Natural killer cell (primary cell): ENCODE results near the gene PCBP2. TPM values are rescaled to one million over a fixed set of nuclear protein-coding genes. Genes with fewer than 3 reads are reported as not detected.
A peak's percentile ranks its signal among the peaks of the same experiment; 100 is the strongest.

ENCODE experiments used
- ATAC-seq, 3 donors: fragments of 150-1000 bp in 2 of 3; fragments of 200-7000 bp in 1 of 3; cut with Tn5 transposase; 1 replicate in 1 of 3; 2 replicates in 2 of 3; pipeline ENCODE4 v1.10.0; 2021; ENCODE audit warnings: mild to moderate bottlenecking in 2 of 3, moderate library complexity in 2 of 3
- DNase-seq, 2 donors: peaks; one replicate each; pipeline versions ENCODE4 v3.0.0 to v3.0.0-alpha.2; 2013 to 2021; ENCODE audit warnings: mixed read lengths in 1 of 2
- H3K27ac ChIP-seq: one replicate; pipeline ENCODE4 v1.5.1; 2013; ENCODE audit warnings: mild to moderate bottlenecking, low read length
- H3K27me3 ChIP-seq: one replicate; pipeline ENCODE4 v1.6.1; 2013; ENCODE audit warnings: low read length; ENCODE audit not compliant: control insufficient read depth, insufficient read depth
- H3K36me3 ChIP-seq: one replicate; pipeline ENCODE4 v1.6.1; 2013; ENCODE audit warnings: low read length; ENCODE audit not compliant: control insufficient read depth, insufficient read depth
- H3K4me1 ChIP-seq: one replicate; pipeline ENCODE4 v1.6.1; 2013; ENCODE audit warnings: low read length; ENCODE audit not compliant: control insufficient read depth, insufficient read depth
- H3K4me3 ChIP-seq: one replicate; pipeline ENCODE4 v1.5.1; 2013; ENCODE audit warnings: low read length
- H3K9me3 ChIP-seq: one replicate; pipeline ENCODE4 v1.6.1; 2013; ENCODE audit warnings: low read length; ENCODE audit not compliant: control insufficient read depth, insufficient read depth
- H3K27ac Mint-ChIP-seq, 2 donors: one replicate each; pipeline ENCODE4 v1.8.0; 2022; ENCODE audit warnings: mild to moderate bottlenecking in 2 of 2, mixed read lengths in 2 of 2, moderate library complexity in 1 of 2
- H3K27me3 Mint-ChIP-seq, 2 donors: one replicate each; pipeline ENCODE4 v1.8.0; 2022; ENCODE audit warnings: low read depth in 2 of 2, mixed read lengths in 2 of 2
- H3K36me3 Mint-ChIP-seq: one replicate; pipeline ENCODE4 v1.8.0; 2022; ENCODE audit warnings: mixed read lengths
- H3K4me1 Mint-ChIP-seq, 2 donors: one replicate each; pipeline ENCODE4 v1.8.0; 2022; ENCODE audit warnings: mixed read lengths in 2 of 2
- H3K4me3 Mint-ChIP-seq: one replicate; pipeline ENCODE4 v1.8.0; 2022; ENCODE audit warnings: mild to moderate bottlenecking, moderate library complexity, mixed read lengths
- H3K9me3 Mint-ChIP-seq, 2 donors: one replicate each; pipeline ENCODE4 v1.8.0; 2022; ENCODE audit warnings: mixed read lengths in 2 of 2
- WGBS: methylation state at CpG from one replicate; pipeline ENCODE4 v1.1.7; 2013; ENCODE audit warnings: missing lambda C conversion rate; ENCODE audit not compliant: insufficient coverage; 5-methylcytosine and 5-hydroxymethylcytosine counted together
- intact Hi-C: fragments of 100-400 bp; cut with micrococcal nuclease; formaldehyde crosslinking; loops from one replicate; pipeline ENCODE4 v1.14.2; 2022
- total RNA-seq, 4 donors: library from RNA; stranded (reverse); fragments of 120-200 nt in 1 of 4; gene quantifications; one replicate each; pipeline versions ENCODE4 v1.2.3 to v1.2.4, GENCODE V29; 2013 to 2022
- TF ChIP-seq, protein P1 (sequence below): fragments of 200-600 bp; IDR thresholded peaks from one replicate; pipeline ENCODE4 v1.8.0; 2022; ENCODE audit warnings: antibody characterized with exemption

PCBP2 gene
- total RNA-seq, 3 donors from 2014 or later (not counting 1 experiment from before 2014, with no cell fraction given) = 910 to 1,083 (median 943) TPM

DNA sequence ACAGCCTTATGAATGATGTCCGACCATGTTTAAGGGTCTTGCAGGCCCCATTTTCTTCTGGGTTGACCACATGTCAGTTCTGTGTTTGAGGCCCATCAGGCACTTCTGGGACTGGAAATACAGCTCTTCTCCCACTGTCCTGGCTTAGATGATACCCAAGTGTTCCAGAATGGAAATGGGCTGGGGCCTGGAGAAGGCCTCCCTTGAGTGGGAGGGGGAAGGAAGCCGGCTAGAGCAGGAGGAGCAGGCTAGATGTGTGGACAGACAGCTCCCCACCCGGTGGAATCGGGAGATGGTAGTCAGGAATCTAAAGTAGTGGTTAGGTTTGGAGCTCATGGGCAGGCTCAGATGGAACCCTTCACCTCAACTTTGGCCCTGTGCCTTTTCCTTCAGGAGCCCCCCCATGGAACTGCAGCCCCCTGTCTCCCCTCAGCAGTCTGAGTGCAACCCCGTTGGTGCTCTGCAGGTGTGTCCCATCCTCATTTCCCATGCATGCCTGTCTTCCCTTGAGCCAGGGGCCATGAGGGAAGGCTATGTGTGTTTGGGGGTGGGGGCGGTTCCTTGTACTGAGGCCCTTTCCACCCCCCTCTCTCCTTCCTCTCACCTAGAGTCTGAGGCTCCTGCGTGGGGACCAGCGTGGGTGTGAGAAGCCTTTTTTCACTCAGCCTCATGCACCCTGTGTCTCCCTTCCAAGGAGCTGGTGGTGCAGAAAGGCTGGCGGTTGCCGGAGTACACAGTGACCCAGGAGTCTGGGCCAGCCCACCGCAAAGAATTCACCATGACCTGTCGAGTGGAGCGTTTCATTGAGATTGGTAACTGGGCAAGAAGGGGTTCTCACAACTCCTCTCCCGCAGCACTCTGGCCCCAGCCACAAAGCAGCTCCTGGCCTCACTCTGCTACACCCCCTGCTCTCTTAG lies 52.4 kb downstream of the PCBP2 start:
- ATAC-seq (no peak), DNase-seq (no peak)
- 92% methylated on average over 12 of the region's 14 CpGs for WGBS
- Histone ChIP-seq H3K4me1 (peaks cover 31% of the 10 kb centered on the region), H3K36me3 (peaks cover 23% of the 10 kb centered on the region), H3K27me3 (no peaks in the 10 kb centered on the region), H3K9me3 (no peaks in the 10 kb centered on the region), H3K4me3 (no peak overlapping the region), H3K27ac (no peak overlapping the region)
- Mint-ChIP-seq H3K27ac (peak overlapping the region in 1 of 2 donors; percentile 58), H3K4me3 (no peak overlapping the region), H3K9me3 (no peaks in the 10 kb centered on the region), H3K4me1 (peaks cover 21 to 28% of the 10 kb centered on the region in 2 donors), H3K27me3 (no peaks in the 10 kb centered on the region), H3K36me3 (no peaks in the 10 kb centered on the region)
- intact Hi-C loops = loop anchor here (10.0 kb wide), 2 partner anchors 179 to 299 kb away; partner anchors contain the start of genes AAAS and ITGB7
- TF ChIP-seq, protein P1, sequence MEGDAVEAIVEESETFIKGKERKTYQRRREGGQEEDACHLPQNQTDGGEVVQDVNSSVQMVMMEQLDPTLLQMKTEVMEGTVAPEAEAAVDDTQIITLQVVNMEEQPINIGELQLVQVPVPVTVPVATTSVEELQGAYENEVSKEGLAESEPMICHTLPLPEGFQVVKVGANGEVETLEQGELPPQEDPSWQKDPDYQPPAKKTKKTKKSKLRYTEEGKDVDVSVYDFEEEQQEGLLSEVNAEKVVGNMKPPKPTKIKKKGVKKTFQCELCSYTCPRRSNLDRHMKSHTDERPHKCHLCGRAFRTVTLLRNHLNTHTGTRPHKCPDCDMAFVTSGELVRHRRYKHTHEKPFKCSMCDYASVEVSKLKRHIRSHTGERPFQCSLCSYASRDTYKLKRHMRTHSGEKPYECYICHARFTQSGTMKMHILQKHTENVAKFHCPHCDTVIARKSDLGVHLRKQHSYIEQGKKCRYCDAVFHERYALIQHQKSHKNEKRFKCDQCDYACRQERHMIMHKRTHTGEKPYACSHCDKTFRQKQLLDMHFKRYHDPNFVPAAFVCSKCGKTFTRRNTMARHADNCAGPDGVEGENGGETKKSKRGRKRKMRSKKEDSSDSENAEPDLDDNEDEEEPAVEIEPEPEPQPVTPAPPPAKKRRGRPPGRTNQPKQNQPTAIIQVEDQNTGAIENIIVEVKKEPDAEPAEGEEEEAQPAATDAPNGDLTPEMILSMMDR = no peak

GRCh38 chr12:53505086-53505485 lies 53.2 kb downstream of the PCBP2 start:
- no peaks in the 10 kb centered on the region for H3K36me3 Mint-ChIP-seq
- H3K27me3 ChIP-seq = no peaks in the 10 kb centered on the region
- TF ChIP-seq, protein P1 = no peak
- H3K4me3 Mint-ChIP-seq = no peak overlapping the region
- H3K9me3 ChIP-seq = no peaks in the 10 kb centered on the region
- peaks cover 24% of the 10 kb centered on the region for H3K4me1 ChIP-seq
- H3K27me3 Mint-ChIP-seq = no peaks in the 10 kb centered on the region
- peaks cover 15 to 20% of the 10 kb centered on the region in 2 donors for H3K4me1 Mint-ChIP-seq
- H3K36me3 ChIP-seq = peaks cover 23% of the 10 kb centered on the region
- DNase-seq (no peak), ATAC-seq (no peak)
- H3K27ac Mint-ChIP-seq = peak overlapping the region in 1 of 2 donors; percentile 58
- H3K9me3 Mint-ChIP-seq = no peaks in the 10 kb centered on the region
- H3K4me3 ChIP-seq = no peak overlapping the region
- WGBS = 91% methylated on average over 10 of the region's 10 CpGs
- no peak overlapping the region for H3K27ac ChIP-seq
- intact Hi-C loops = loop anchor here (10.0 kb wide), 2 partner anchors 180 to 300 kb away; partner anchors contain the start of genes AAAS and ITGB7

DNA sequence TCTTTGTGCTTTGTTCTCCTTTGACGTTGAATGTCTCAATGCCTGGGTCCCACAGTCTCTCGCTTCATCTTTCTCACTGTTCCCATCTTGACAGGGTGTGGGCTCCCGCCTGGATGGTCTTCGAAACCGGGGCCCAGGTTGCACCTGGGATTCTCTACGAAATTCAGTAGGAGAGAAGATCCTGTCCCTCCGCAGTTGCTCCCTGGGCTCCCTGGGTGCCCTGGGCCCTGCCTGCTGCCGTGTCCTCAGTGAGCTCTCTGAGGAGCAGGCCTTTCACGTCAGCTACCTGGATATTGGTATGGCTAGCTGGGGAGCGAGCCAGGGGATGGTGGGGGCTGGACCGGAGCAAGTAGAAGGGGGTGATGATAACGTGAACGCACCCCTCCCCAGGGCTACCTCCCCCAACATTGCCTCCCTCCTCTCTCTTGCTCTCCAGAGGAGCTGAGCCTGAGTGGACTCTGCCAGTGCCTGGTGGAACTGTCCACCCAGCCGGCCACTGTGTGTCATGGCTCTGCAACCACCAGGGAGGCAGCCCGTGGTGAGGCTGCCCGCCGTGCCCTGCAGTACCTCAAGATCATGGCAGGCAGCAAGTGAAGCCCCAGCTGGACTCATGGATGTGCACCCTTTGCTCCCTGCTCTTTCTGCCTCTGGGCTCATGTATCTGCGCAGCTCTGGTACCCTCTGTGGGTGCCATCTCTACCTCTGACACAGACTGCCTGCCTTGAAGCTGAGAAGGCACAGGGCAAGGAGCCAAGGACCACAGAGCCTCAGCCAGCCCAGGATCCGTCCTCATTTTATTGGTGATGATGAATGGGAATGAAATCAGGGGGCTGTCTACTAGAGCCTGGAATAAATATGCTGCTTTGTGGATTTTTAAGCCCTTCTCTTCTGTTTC lies 53.9 kb downstream of the PCBP2 start:
- Histone ChIP-seq H3K4me3 (no peak overlapping the region), H3K4me1 (peaks cover 20% of the 10 kb centered on the region), H3K27ac (no peak overlapping the region), H3K36me3 (peaks cover 26% of the 10 kb centered on the region), H3K27me3 (no peaks in the 10 kb centered on the region), H3K9me3 (no peaks in the 10 kb centered on the region)
- ATAC-seq = no peak
- intact Hi-C loops = loop anchor here (10.0 kb wide), 2 partner anchors 181 to 301 kb away; partner anchors contain the start of genes AAAS and ITGB7
- Mint-ChIP-seq H3K27me3 (no peaks in the 10 kb centered on the region), H3K4me1 (peaks cover 12 to 15% of the 10 kb centered on the region in 2 donors), H3K36me3 (no peaks in the 10 kb centered on the region), H3K9me3 (no peaks in the 10 kb centered on the region), H3K4me3 (no peak overlapping the region), H3K27ac (peak overlapping the region in 1 of 2 donors; percentile 58)
- 93% methylated on average over 18 of the region's 19 CpGs for WGBS
- TF ChIP-seq, protein P1 = no peak
- no peak for DNase-seq
